Large intestine (tissue), 3 donors: Measurements from ENCODE around the gene COX10. TPM values are rescaled to one million over a fixed set of nuclear protein-coding genes. Genes with fewer than 3 reads are reported as not detected.

Source experiments
- DNase-seq, 2 donors: peaks; one replicate each; pipeline versions ENCODE4 v3.0.0 to v3.0.0-alpha.2; 2013
- H3K27ac ChIP-seq: one replicate; pipeline ENCODE4 v1.5.1; 2013; ENCODE audit warnings: low read length
- H3K27me3 ChIP-seq: 2 replicates; pipeline ENCODE4 v1.6.1; 2013; ENCODE audit warnings: low read length; ENCODE audit not compliant: control insufficient read depth, insufficient read depth
- H3K36me3 ChIP-seq: 2 replicates; pipeline ENCODE4 v1.6.1; 2013; ENCODE audit warnings: low read length; ENCODE audit not compliant: control insufficient read depth, insufficient read depth
- H3K4me1 ChIP-seq: one replicate; pipeline ENCODE4 v1.6.1; 2013; ENCODE audit warnings: low read length; ENCODE audit not compliant: control insufficient read depth, insufficient read depth
- H3K4me3 ChIP-seq: one replicate; pipeline ENCODE4 v1.5.1; 2013; ENCODE audit warnings: low read length
- H3K9me3 ChIP-seq: one replicate; pipeline ENCODE4 v1.6.1; 2013; ENCODE audit warnings: mild to moderate bottlenecking, low read depth, low read length, moderate library complexity; ENCODE audit not compliant: control insufficient read depth
- WGBS: methylation state at CpG from one replicate; pipeline ENCODE4 v1.1.5; 2013; ENCODE audit warnings: low lambda C conversion rate; ENCODE audit not compliant: insufficient coverage; 5-methylcytosine and 5-hydroxymethylcytosine counted together
- polyA plus RNA-seq: library from polyadenylated mRNA; unstranded; fragments of 120-200 nt; gene quantifications from one replicate; pipeline ENCODE4 v1.2.1, GENCODE V29; 2013

Gene COX10
- polyA plus RNA-seq, 1 donor, result 15.5 TPM

GRCh38 chr17:14116263-14117024, 47.1 kb downstream of the COX10 start:
- no peak for DNase-seq
- Histone ChIP-seq H3K36me3 (no peaks in the 10 kb centered on the region), H3K9me3 (no peaks in the 10 kb centered on the region), H3K27me3 (no peaks in the 10 kb centered on the region), H3K4me1 (peaks cover 8% of the 10 kb centered on the region), H3K27ac (no peak overlapping the region), H3K4me3 (no peak overlapping the region)
- WGBS, result 100% methylated on average over 1 of the region's 4 CpGs

GRCh38 chr17:14118951-14119350, 49.6 kb downstream of the COX10 start:
- WGBS, result no CpG with 5 or more reads among the region's 2 CpGs

GRCh38 chr17:14119546-14119945, 50.2 kb downstream of the COX10 start:
- 100% methylated on average over 3 of the region's 3 CpGs for WGBS
- DNase-seq, result no peak
- H3K27ac ChIP-seq, result no peak overlapping the region
- H3K4me1 ChIP-seq, result no peaks in the 10 kb centered on the region
- H3K36me3 ChIP-seq, result no peaks in the 10 kb centered on the region
- H3K4me3 ChIP-seq, result no peak overlapping the region
- no peaks in the 10 kb centered on the region for H3K27me3 ChIP-seq
- no peaks in the 10 kb centered on the region for H3K9me3 ChIP-seq

More at GRCh38 chr17:14118951-14119350, 49.6 kb downstream of the COX10 start:
- Histone ChIP-seq H3K27ac (no peak overlapping the region), H3K36me3 (no peaks in the 10 kb centered on the region), H3K4me1 (no peaks in the 10 kb centered on the region), H3K4me3 (no peak overlapping the region), H3K27me3 (no peaks in the 10 kb centered on the region), H3K9me3 (no peaks in the 10 kb centered on the region)
- no peak for DNase-seq

GRCh38 chr17:14121952-14122351, 52.6 kb downstream of the COX10 start:
- Histone ChIP-seq H3K4me1 (no peaks in the 10 kb centered on the region), H3K4me3 (no peak overlapping the region), H3K27me3 (no peaks in the 10 kb centered on the region), H3K36me3 (no peaks in the 10 kb centered on the region), H3K9me3 (no peaks in the 10 kb centered on the region), H3K27ac (no peak overlapping the region)
- 86% methylated on average over 2 of the region's 6 CpGs for WGBS
- no peak for DNase-seq

- H3K27ac ChIP-seq, result no peak overlapping the region
- no peaks in the 10 kb centered on the region for H3K9me3 ChIP-seq
- H3K4me3 ChIP-seq, result no peak overlapping the region
- no peaks in the 10 kb centered on the region for H3K27me3 ChIP-seq
- H3K36me3 ChIP-seq, result no peaks in the 10 kb centered on the region
- no peaks in the 10 kb centered on the region for H3K4me1 ChIP-seq
- DNase-seq, result no peak
- no CpG with 5 or more reads among the region's 5 CpGs for WGBS
Measured at GRCh38 chr17:14123619-14124278, 54.4 kb downstream of the COX10 start.

- H3K27me3 ChIP-seq, result no peaks in the 10 kb centered on the region
- H3K4me1 ChIP-seq, result no peaks in the 10 kb centered on the region
- H3K36me3 ChIP-seq, result no peaks in the 10 kb centered on the region
- H3K9me3 ChIP-seq, result no peaks in the 10 kb centered on the region
- 100% methylated on average over 1 of the region's 4 CpGs for WGBS
- DNase-seq, result no peak
- H3K27ac ChIP-seq, result no peak overlapping the region
- H3K4me3 ChIP-seq, result no peak overlapping the region
Measured at GRCh38 chr17:14124854-14125253, 55.5 kb downstream of the COX10 start.

GRCh38 chr17:14125518-14126137, 56.3 kb downstream of the COX10 start:
- 86% methylated on average over 1 of the region's 6 CpGs for WGBS
- no peak overlapping the region for H3K4me3 ChIP-seq
- H3K4me1 ChIP-seq, result no peaks in the 10 kb centered on the region
- no peaks in the 10 kb centered on the region for H3K9me3 ChIP-seq
- no peak for DNase-seq
- no peak overlapping the region for H3K27ac ChIP-seq
- H3K27me3 ChIP-seq, result no peaks in the 10 kb centered on the region
- no peaks in the 10 kb centered on the region for H3K36me3 ChIP-seq

GRCh38 chr17:14133104-14133503, 63.8 kb downstream of the COX10 start:
- Histone ChIP-seq H3K27ac (no peak overlapping the region), H3K27me3 (no peaks in the 10 kb centered on the region), H3K36me3 (no peaks in the 10 kb centered on the region), H3K4me1 (peaks cover 5% of the 10 kb centered on the region), H3K9me3 (no peaks in the 10 kb centered on the region), H3K4me3 (no peak overlapping the region)
- peak in 1 of 2 donors; percentile 42 for DNase-seq

GRCh38 chr17:14134456-14134855, 65.2 kb downstream of the COX10 start:
- H3K36me3 ChIP-seq, result no peaks in the 10 kb centered on the region
- H3K27me3 ChIP-seq, result no peaks in the 10 kb centered on the region
- no peaks in the 10 kb centered on the region for H3K9me3 ChIP-seq
- 100% methylated on average over 1 of the region's 2 CpGs for WGBS
- no peak overlapping the region for H3K27ac ChIP-seq
- H3K4me1 ChIP-seq, result peaks cover 5% of the 10 kb centered on the region
- no peak overlapping the region for H3K4me3 ChIP-seq
- DNase-seq, result no peak

- no peaks in the 10 kb centered on the region for H3K27me3 ChIP-seq
- H3K4me3 ChIP-seq, result no peak overlapping the region
- WGBS, result 100% methylated on average over 2 of the region's 4 CpGs
- no peaks in the 10 kb centered on the region for H3K9me3 ChIP-seq
- peak in 1 of 2 donors; percentile 31 for DNase-seq
- H3K4me1 ChIP-seq, result peaks cover 5% of the 10 kb centered on the region
- H3K36me3 ChIP-seq, result no peaks in the 10 kb centered on the region
- no peak overlapping the region for H3K27ac ChIP-seq
Measured at GRCh38 chr17:14135906-14136590, 66.7 kb downstream of the COX10 start.
